HG02610 (cell line): ENCODE measurements around the gene APPBP2.
A peak's percentile ranks its signal among the peaks of the same experiment; 100 is the strongest.

Source experiments
- ATAC-seq: cut with Tn5 transposase; IDR thresholded peaks from one replicate; pipeline ENCODE4 v1.9.1; 2021; ENCODE audit warnings: mild to moderate bottlenecking, moderate library complexity; ENCODE audit not compliant: unreplicated experiment

The APPBP2 gene

DNA sequence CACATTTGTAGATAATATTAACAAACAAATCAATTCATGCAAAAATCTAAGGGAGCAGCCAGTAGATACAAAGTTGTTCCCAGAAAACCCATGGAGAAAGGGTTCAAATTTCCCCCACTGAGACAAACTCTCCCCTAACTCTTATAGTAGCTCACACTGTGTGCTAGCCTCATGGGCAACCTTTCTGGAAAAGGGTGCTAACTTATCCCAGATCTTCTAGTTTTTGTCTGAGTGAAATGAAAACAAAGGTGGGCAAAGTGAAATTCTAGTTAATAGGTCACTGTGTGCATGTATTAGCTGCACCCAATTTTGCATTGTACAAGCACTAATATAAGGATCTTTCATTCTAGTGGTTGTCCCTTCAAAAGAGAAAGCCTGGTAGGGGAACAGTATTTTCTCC is 124.2 kb downstream of the APPBP2 start:
- no peak for ATAC-seq

DNA sequence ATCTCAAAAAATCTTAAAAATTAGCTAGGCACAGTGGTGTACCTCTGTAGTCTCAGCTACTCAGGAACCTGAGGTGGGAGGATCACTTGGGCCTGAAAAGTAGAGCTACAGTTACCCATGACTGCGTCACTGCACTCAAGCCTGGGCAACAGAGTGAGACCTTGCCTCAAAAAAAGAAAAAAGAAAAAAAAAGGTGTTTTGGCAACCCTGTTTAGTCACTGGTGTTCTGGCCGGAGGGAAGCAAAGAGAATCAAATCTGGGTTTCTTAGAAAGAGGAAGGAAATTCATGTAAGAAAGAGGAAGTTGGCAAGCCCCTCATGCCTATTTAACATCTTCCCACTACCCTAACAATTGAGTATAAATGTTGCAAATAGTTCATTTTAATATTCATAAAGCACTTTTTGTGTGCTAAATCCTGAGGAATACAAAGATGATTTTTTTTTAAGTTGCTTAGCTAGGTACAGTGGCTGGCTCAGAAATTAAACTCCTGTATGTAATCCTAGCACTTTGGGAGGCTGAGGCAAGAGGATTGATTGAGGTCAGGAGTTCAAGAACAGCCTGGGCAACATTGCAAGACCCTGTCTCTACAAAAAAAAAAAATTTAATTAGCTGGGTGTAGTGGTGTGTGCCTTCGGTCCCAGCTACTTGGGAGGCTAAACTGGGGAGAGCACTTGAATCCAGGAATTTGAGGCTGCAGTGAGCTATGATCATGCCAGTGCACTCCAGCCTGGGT is 127.6 kb downstream of the APPBP2 start:
- peak; percentile 66 for ATAC-seq

DNA sequence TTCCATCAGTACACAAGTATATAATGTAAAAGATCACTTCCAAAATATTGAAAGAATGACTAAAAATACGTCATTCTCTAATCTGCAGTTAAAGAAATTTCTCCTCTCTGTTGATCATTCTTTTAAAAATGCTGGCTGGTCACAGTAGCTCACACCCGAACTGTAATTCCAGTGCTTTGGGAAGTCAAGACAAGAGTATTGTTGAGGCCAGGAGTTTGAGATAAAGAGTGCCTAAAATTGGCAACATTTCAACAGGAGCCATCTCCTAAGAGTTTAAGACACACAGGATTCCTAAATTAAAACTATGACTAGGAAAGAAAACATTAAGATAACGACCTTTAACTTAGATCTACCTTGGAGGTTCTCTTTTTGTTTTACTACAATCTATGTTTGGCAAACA is 129.6 kb downstream of the APPBP2 start:
- no peak for ATAC-seq

DNA sequence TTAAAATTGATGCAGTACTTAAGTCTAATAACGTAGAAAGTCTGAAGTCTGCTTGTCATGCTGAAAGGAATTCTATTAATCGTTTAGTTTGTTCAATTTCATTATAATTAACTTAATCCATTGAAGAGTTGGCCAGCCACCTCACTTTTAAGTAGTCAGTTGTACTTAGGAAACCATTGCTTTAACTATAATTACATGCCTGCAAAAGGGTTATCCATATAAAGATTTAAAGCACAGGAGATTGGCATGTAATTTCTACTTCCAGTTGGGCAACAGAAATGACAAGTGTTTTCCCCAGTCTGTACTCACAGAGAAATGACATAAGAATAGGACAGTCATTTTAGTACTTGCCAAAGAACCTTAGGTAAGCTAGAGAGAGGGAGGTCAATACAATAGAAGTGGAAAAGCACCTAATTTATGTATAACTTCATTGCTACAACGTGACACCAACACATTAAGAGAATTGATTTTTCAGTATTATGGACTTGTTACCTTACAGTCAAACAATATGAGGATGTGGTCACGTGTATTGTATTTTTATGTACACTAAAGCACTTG is 130.5 kb downstream of the APPBP2 start:
- peak; percentile 15 for ATAC-seq

- no peak for ATAC-seq
Measured at GRCh38 chr17:60393840-60394723, 132.0 kb downstream of the APPBP2 start.
